HG02588 (cell line): Measurements from ENCODE around the gene DPYD.

Source experiments
- ATAC-seq: cut with Tn5 transposase; IDR thresholded peaks from one replicate; pipeline ENCODE4 v1.9.1; 2021; ENCODE audit warnings: mild to moderate bottlenecking, moderate library complexity; ENCODE audit not compliant: unreplicated experiment

The DPYD gene

GRCh38 chr1:97920832-97921571 lies at the start of gene DPYD:
DPYD (minus strand) TSS chr1:97921034; CDS start chr1:97920922, 112 bp downstream.
- peak; percentile 94 for ATAC-seq

GRCh38 chr1:97960470-97960869 lies 39.6 kb upstream of the DPYD start:
- ATAC-seq: no peak

- ATAC-seq: no peak
These were observed 26.9 kb upstream of the DPYD start for GRCh38 chr1:97947695-97948094.

GRCh38 chr1:97943354-97943753 lies 22.5 kb upstream of the DPYD start:
- ATAC-seq: no peak

- ATAC-seq: no peak
These were observed 21.6 kb upstream of the DPYD start for GRCh38 chr1:97942161-97943123.

- no peak for ATAC-seq
These were observed 17.4 kb upstream of the DPYD start for GRCh38 chr1:97938285-97938642.

- no peak for ATAC-seq
These were observed 16.1 kb upstream of the DPYD start for GRCh38 chr1:97936976-97937375.

GRCh38 chr1:97934491-97934890 lies 13.7 kb upstream of the DPYD start:
- ATAC-seq: no peak

- no peak for ATAC-seq
These were observed 9.3 kb upstream of the DPYD start for GRCh38 chr1:97929874-97930851.

GRCh38 chr1:97926017-97926708 lies 5.3 kb upstream of the DPYD start:
- ATAC-seq: no peak

GRCh38 chr1:97925151-97925550 lies 4.3 kb upstream of the DPYD start:
- no peak for ATAC-seq

GRCh38 chr1:97923811-97924210 lies 3.0 kb upstream of the DPYD start:
- ATAC-seq: no peak

- no peak for ATAC-seq
These were observed 480 bp downstream of the DPYD start for GRCh38 chr1:97920276-97920831.

GRCh38 chr1:97919585-97920261 lies 1.1 kb downstream of the DPYD start:
- no peak for ATAC-seq

GRCh38 chr1:97918961-97919360 lies 1.9 kb downstream of the DPYD start:
- ATAC-seq: no peak

- no peak for ATAC-seq
These were observed 7.2 kb downstream of the DPYD start for GRCh38 chr1:97913506-97914139.

- ATAC-seq: no peak
These were observed 9.3 kb downstream of the DPYD start for GRCh38 chr1:97911266-97912215.

GRCh38 chr1:97909266-97909665 lies 11.6 kb downstream of the DPYD start:
- ATAC-seq: no peak
